Gastroesophageal sphincter (tissue), 3 donors: ENCODE data around the gene REC8.

Source experiments
- EP300 ChIP-seq: sonication (generic); formaldehyde crosslinking; IDR thresholded peaks from one replicate; pipeline ENCODE4 v1.6.1; 2017; ENCODE audit warnings: antibody characterized with exemption, mild to moderate bottlenecking
- POLR2A ChIP-seq, 2 donors: fragments of 450-650 bp; IDR thresholded peaks; one replicate each; pipeline ENCODE4 v1.6.1; 2017; ENCODE audit warnings: antibody characterized with exemption in 2 of 2, mild to moderate bottlenecking in 2 of 2, moderate library complexity in 1 of 2
- POLR2AphosphoS5 ChIP-seq: sonication (generic); formaldehyde crosslinking; IDR thresholded peaks from one replicate; pipeline ENCODE4 v1.6.1; 2017; ENCODE audit warnings: antibody characterized with exemption
- TF ChIP-seq, protein P1 (sequence below), 4 experiments: fragments of 200-600 bp in 2 of 4; fragments of 450-650 bp in 2 of 4; sonication (generic) in 1 of 4; IDR thresholded peaks; one replicate each; pipeline ENCODE4 v1.5.1; 2017 to 2019; ENCODE audit warnings: antibody characterized with exemption in 4 of 4, mild to moderate bottlenecking in 2 of 4, moderate library complexity in 2 of 4

DNA sequence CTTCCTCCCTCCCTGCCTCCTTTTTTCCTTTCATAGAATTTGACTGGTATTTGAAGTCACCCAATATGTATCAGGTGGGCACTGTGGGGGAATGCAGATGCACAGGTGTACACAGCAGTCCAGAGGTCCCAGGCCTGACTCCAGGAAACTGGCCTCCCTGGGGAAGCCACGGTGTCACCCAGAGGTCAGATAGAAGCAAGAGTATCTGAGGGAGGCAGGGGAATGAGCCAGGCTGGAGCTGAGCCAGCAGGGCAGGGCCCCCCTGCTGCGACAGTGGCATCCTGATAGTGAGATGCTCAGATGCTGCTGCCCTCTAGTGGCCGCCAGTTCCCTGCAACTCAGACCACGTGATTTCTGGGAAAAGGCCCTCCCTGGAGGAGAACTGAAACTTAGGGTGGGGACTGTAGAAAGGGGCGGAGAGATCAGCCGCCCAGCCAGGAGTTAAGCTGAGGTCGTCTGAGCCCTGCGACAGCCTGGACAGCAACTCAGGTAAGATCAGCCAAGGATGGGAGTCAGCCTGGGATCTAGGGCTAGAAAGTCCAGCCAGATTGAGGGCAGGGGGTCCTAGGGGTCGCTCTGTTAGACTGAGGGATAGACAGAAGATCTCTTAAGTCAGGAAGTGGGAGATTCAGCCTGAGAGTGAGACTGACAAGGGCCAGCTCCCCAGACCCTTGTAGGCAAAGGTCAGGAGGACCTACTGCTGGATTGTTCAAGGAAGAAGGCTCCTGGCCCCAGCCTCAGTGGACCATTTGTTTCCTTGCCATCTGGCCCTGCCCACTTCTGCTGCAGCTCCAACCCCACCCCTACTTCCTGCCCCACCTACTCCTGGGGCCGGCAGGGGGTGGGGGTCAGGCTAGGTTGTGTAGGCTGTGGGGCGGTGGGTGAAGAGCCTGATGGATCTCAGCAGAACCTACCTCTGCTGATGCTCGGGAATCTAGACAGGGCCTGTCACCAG lies 10.8 kb upstream of the REC8 start, which contains the start of gene IRF9:
- TF ChIP-seq, protein P1, sequence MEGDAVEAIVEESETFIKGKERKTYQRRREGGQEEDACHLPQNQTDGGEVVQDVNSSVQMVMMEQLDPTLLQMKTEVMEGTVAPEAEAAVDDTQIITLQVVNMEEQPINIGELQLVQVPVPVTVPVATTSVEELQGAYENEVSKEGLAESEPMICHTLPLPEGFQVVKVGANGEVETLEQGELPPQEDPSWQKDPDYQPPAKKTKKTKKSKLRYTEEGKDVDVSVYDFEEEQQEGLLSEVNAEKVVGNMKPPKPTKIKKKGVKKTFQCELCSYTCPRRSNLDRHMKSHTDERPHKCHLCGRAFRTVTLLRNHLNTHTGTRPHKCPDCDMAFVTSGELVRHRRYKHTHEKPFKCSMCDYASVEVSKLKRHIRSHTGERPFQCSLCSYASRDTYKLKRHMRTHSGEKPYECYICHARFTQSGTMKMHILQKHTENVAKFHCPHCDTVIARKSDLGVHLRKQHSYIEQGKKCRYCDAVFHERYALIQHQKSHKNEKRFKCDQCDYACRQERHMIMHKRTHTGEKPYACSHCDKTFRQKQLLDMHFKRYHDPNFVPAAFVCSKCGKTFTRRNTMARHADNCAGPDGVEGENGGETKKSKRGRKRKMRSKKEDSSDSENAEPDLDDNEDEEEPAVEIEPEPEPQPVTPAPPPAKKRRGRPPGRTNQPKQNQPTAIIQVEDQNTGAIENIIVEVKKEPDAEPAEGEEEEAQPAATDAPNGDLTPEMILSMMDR (IDR thresholded peaks at IDR 0.05), result peak in 3 of 4 experiments; percentile 92 to 99 (median 97)
- no peak for TF ChIP-seq EP300
- TF ChIP-seq POLR2AphosphoS5, result peak; percentile 97
- peak; percentile 32 to 40 for TF ChIP-seq POLR2A (IDR thresholded peaks at IDR 0.05)
